Activated effector memory CD4-positive, alpha-beta T cell treated with anti-CD3 and anti-CD28 coated beads, Interleukin-2, amount 50 U/mL, for 16 hours (primary cell): ENCODE data around the gene CACNA1B.

Experiments
- DNase-seq: peaks from one replicate; pipeline ENCODE4 v3.0.0-alpha.2; 2020

Gene CACNA1B

GRCh38 chr9:138075961-138076649 lies 198.5 kb downstream of the CACNA1B start:
- DNase-seq = peak; percentile 51

- peak; percentile 28 for DNase-seq
These were observed 199.0 kb downstream of the CACNA1B start for GRCh38 chr9:138076650-138077009.

- peak; percentile 31 for DNase-seq
These were observed 199.5 kb downstream of the CACNA1B start for GRCh38 chr9:138077126-138077525.

- DNase-seq = peak; percentile 14
These were observed 200.4 kb downstream of the CACNA1B start for GRCh38 chr9:138077898-138078540.

- no peak for DNase-seq
These were observed 201.3 kb downstream of the CACNA1B start for GRCh38 chr9:138078846-138079245.

- DNase-seq = no peak
These were observed 203.4 kb downstream of the CACNA1B start for GRCh38 chr9:138080979-138081378.

GRCh38 chr9:138082918-138083636 lies 205.5 kb downstream of the CACNA1B start:
- DNase-seq = peak; percentile 43

- DNase-seq = peak; percentile 46
These were observed 206.3 kb downstream of the CACNA1B start for GRCh38 chr9:138083873-138084272.

GRCh38 chr9:138085568-138085967 lies 208.0 kb downstream of the CACNA1B start:
- no peak for DNase-seq

GRCh38 chr9:138092057-138092456 lies 214.5 kb downstream of the CACNA1B start:
- peak; percentile 25 for DNase-seq

- no peak for DNase-seq
These were observed 216.4 kb downstream of the CACNA1B start for GRCh38 chr9:138094028-138094427.

GRCh38 chr9:138095813-138096518 lies 218.4 kb downstream of the CACNA1B start:
- no peak for DNase-seq

GRCh38 chr9:138096519-138096845 lies 218.9 kb downstream of the CACNA1B start:
- peak; percentile 60 for DNase-seq

- peak; percentile 55 for DNase-seq
These were observed 220.0 kb downstream of the CACNA1B start for GRCh38 chr9:138097501-138097991.

GRCh38 chr9:138098116-138098907 lies 220.7 kb downstream of the CACNA1B start:
- peak; percentile 43 for DNase-seq

GRCh38 chr9:138098908-138099791 lies 221.6 kb downstream of the CACNA1B start:
- DNase-seq = peak; percentile 55

GRCh38 chr9:138099803-138100598 lies 222.4 kb downstream of the CACNA1B start:
- DNase-seq = peak; percentile 50

- DNase-seq = peak; percentile 49
These were observed 223.2 kb downstream of the CACNA1B start for GRCh38 chr9:138100711-138101350.

GRCh38 chr9:138101444-138102234 lies 224.1 kb downstream of the CACNA1B start:
- DNase-seq = peak; percentile 33
